Endothelial cell of umbilical vein (primary cell): ENCODE results near the gene TRIM46. TPM values are rescaled to one million over a fixed set of nuclear protein-coding genes. Genes with fewer than 3 reads are reported as not detected.
A peak's percentile ranks its signal among the peaks of the same experiment; 100 is the strongest.

Experiments
- BruUV-seq: library from RNA; stranded (reverse); fragments of 400-500 nt; replicated peaks from 2 replicates; lab custom pipeline; 2021; lab: Mats Ljungman, UMichigan
- CTCF ChIA-PET: fragments of 300-600, 350-600 bp; sonication (Branson Sonifier 250); formaldehyde crosslinking; loops from one replicate; lab custom pipeline; 2021; ENCODE audit warnings: antibody characterized with exemption, inconsistent platforms; lab: Charles Lee
- POLR2A ChIA-PET: fragments of 300-600, 350-600 bp; sonication (Branson Sonifier 250); formaldehyde crosslinking; loops from one replicate; lab custom pipeline; 2021; ENCODE audit warnings: antibody characterized with exemption, inconsistent platforms; lab: Charles Lee
- DNase-seq: peaks from one replicate; pipeline ENCODE4 v3.0.0-alpha.2; 2011; ENCODE audit warnings: low read depth, low spot score
- FAIRE-seq: peaks from 2 replicates; lab custom pipeline; 2011; peaks lifted over from hg19 to GRCh38; lab: Jason Lieb, UNC
- H2AFZ ChIP-seq: 2 replicates; pipeline ENCODE4 v1.6.0; 2012; ENCODE audit warnings: low read depth, low read length, control low read depth, inconsistent platforms
- H3K27ac ChIP-seq: 2 replicates; pipeline ENCODE4 v1.5.1; 2011; ENCODE audit warnings: low read depth, mild to moderate bottlenecking, control low read depth, low read length, moderate library complexity; ENCODE audit not compliant: insufficient read depth
- H3K27me3 ChIP-seq, 2 experiments: 2 replicates each; pipeline versions ENCODE4 v1.6.0 to v1.6.1; 2011; ENCODE audit warnings: low read length in 2 of 2, mixed read lengths in 1 of 2; ENCODE audit not compliant: control insufficient read depth in 2 of 2, insufficient read depth in 2 of 2
- H3K36me3 ChIP-seq, 2 experiments: 2 replicates in 1 of 2; 3 replicates in 1 of 2; pipeline ENCODE4 v1.5.1; 2011; ENCODE audit warnings: low read length in 2 of 2, mild to moderate bottlenecking in 1 of 2, moderate library complexity in 1 of 2; ENCODE audit not compliant: control insufficient read depth in 2 of 2, insufficient read depth in 2 of 2; ENCODE audit errors: extremely low read depth in 1 of 2
- H3K4me1 ChIP-seq: 3 replicates; pipeline ENCODE4 v1.5.1; 2011; ENCODE audit warnings: mild to moderate bottlenecking, low read length; ENCODE audit not compliant: control insufficient read depth, insufficient read depth; ENCODE audit errors: extremely low read depth
- H3K4me2 ChIP-seq: 2 replicates; pipeline ENCODE4 v1.6.1; 2011; ENCODE audit warnings: low read length, control low read depth, mixed read lengths; ENCODE audit not compliant: insufficient read depth
- H3K4me3 ChIP-seq, 3 experiments: fragments of 200-600 bp in 1 of 3; sonication (generic), shearing (Covaris generic) in 1 of 3; replicated peaks in 1 of 3; 2 replicates each; pipeline ENCODE4 v1.5.1; 2011 to 2016; ENCODE audit warnings: control low read depth in 3 of 3, low read length in 3 of 3, mild to moderate bottlenecking in 2 of 3, inconsistent platforms in 1 of 3, low read depth in 1 of 3, moderate library complexity in 1 of 3; ENCODE audit not compliant: insufficient read depth in 1 of 3
- H3K79me2 ChIP-seq: 2 replicates; pipeline ENCODE4 v1.6.0; 2012; ENCODE audit warnings: low read length, inconsistent platforms; ENCODE audit not compliant: control insufficient read depth, insufficient read depth
- H3K9ac ChIP-seq: replicated peaks from 2 replicates; pipeline ENCODE3; 2011; ENCODE audit warnings: low read length, control low read depth; ENCODE audit not compliant: insufficient read depth; ENCODE audit errors: extremely low read depth
- H3K9me1 ChIP-seq: replicated peaks from 3 replicates; pipeline ENCODE4 v1.6.0; 2011; ENCODE audit warnings: mild to moderate bottlenecking, low read length; ENCODE audit not compliant: control insufficient read depth, insufficient read depth; ENCODE audit errors: extremely low read depth
- H3K9me3 ChIP-seq: replicated peaks from 2 replicates; pipeline ENCODE4 v1.5.1; 2012; ENCODE audit warnings: low read length, inconsistent platforms; ENCODE audit not compliant: control insufficient read depth, insufficient read depth
- H4K20me1 ChIP-seq: replicated peaks from 2 replicates; pipeline ENCODE3; 2011; ENCODE audit warnings: mild to moderate bottlenecking, low read length; ENCODE audit not compliant: control insufficient read depth, insufficient read depth; ENCODE audit errors: extremely low read depth
- CTCF ChIP-seq, 2 donors: IDR thresholded peaks; 1 replicate in 1 of 2; 2 replicates in 1 of 2; pipeline ENCODE4 v1.5.1; 2011; ENCODE audit warnings: low read length in 2 of 2, mild to moderate bottlenecking in 2 of 2, moderate library complexity in 2 of 2, control low read depth in 1 of 2, inconsistent platforms in 1 of 2, low read depth in 1 of 2; ENCODE audit not compliant: insufficient read depth in 1 of 2; ENCODE audit errors: extremely low read depth in 1 of 2
- MAX ChIP-seq: IDR thresholded peaks from 2 replicates; pipeline ENCODE4 v1.6.1; 2011; ENCODE audit not compliant: insufficient read depth, insufficient read length
- POLR2A ChIP-seq: IDR thresholded peaks from 2 replicates; pipeline ENCODE4 v1.6.1; 2012; ENCODE audit warnings: low read depth, mild to moderate bottlenecking, control low read depth, low read length
- POLR2AphosphoS5 ChIP-seq: IDR thresholded peaks from 2 replicates; pipeline ENCODE4 v1.6.1; 2012; ENCODE audit warnings: low read depth, mild to moderate bottlenecking, control low read depth, low read length, moderate library complexity; ENCODE audit not compliant: insufficient read depth
- dilution Hi-C: fragments of 300-500 bp; cut with MboI; formaldehyde crosslinking; loops from one replicate; pipeline ENCODE4 v1.15.0; 2019; ENCODE audit warnings: low sequenced_read_pairs; ENCODE audit not compliant: extremely low pct_ligation_motif_present
- intact Hi-C: fragments of 100-400 bp; cut with micrococcal nuclease; formaldehyde crosslinking; loops from one replicate; pipeline ENCODE4 v1.10.0; 2022
- polyA plus RNA-seq, 4 experiments: library from polyadenylated mRNA; depleted of rRNA in 3 of 4; stranded (reverse) in 3 of 4; unstranded in 1 of 4; fragments of >200 nt; gene quantifications; 2 replicates each; pipeline versions ENCODE4 v1.2.1 to v1.2.3, GENCODE V29; 2011 to 2012; ENCODE audit warnings: missing spikeins in 1 of 4
- total RNA-seq: library from RNA; stranded (reverse); gene quantifications from 2 replicates; pipeline ENCODE4 v1.2.3, GENCODE V29; 2021

Gene TRIM46
- total and polyA plus RNA-seq, 2 donors (not counting 3 experiments of a cell fraction or from before 2014, with no cell fraction given) = 9.5 to 10.0 TPM

GRCh38 chr1:155208541-155209311 lies 35.1 kb downstream of the TRIM46 start, which contains the start of gene MTX1:
Gene MTX1, plus strand, starts transcription at chr1:155208695. Its CDS starts 110 bp downstream, at chr1:155208805.
- dilution Hi-C loops = no loop called here
- FAIRE-seq = peak; percentile 85
- ChIA-PET CTCF (interaction anchor here (0.8 to 4.3 kb wide), 10 partner anchors 14 to 440 kb away, joined by 3 to 69 read pairs (median 9); partner anchors contain the start of gene KRTCAP2), POLR2A (interaction anchor here (1.5 kb wide), 1 partner anchor 16 kb away, joined by 5 read pairs; no protein-coding TSS in a partner anchor)
- peak within 1 kb of the TSS; percentile 58 for H2AFZ ChIP-seq
- DNase-seq = peak; percentile 83
- BruUV-seq = no TSS peak
- H3K4me3 ChIP-seq = peak within 1 kb of the TSS; percentile 30 to 92 (median 82)
- no peaks in the 10 kb centered on the region for H3K9me3 ChIP-seq
- H3K9me1 ChIP-seq = no peaks in the 10 kb centered on the region
- peak within 1 kb of the TSS; percentile 96 for H3K9ac ChIP-seq
- intact Hi-C loops = loop anchor here (1.0 to 5.0 kb wide), 4 partner anchors 16 to 384 kb away; partner anchors contain the start of gene FDPS
- peaks cover 21% of the 10 kb centered on the region for H3K4me1 ChIP-seq
- peak within 1 kb of the TSS; percentile 87 for H3K27ac ChIP-seq
- H3K79me2 ChIP-seq = peaks cover 2% of the 10 kb centered on the region
- H3K4me2 ChIP-seq = peak within 1 kb of the TSS; percentile 89
- no peaks in the 10 kb centered on the region for H3K27me3 ChIP-seq
- peak; percentile 61 for TF ChIP-seq POLR2AphosphoS5
- peak; percentile 71 for TF ChIP-seq POLR2A
- TF ChIP-seq CTCF (IDR thresholded peaks at IDR 0.05; ENCODE audit: extremely low read depth in 1 of 2, insufficient read depth in 1 of 2, low read depth in 1 of 2, low read length in 2 of 2) = no peak
- TF ChIP-seq MAX = peak; percentile 11
- H4K20me1 ChIP-seq = no peaks in the 10 kb centered on the region
- H3K36me3 ChIP-seq = no peaks in the 10 kb centered on the region
